ENCODE results near the gene CORO1C.

DNA sequence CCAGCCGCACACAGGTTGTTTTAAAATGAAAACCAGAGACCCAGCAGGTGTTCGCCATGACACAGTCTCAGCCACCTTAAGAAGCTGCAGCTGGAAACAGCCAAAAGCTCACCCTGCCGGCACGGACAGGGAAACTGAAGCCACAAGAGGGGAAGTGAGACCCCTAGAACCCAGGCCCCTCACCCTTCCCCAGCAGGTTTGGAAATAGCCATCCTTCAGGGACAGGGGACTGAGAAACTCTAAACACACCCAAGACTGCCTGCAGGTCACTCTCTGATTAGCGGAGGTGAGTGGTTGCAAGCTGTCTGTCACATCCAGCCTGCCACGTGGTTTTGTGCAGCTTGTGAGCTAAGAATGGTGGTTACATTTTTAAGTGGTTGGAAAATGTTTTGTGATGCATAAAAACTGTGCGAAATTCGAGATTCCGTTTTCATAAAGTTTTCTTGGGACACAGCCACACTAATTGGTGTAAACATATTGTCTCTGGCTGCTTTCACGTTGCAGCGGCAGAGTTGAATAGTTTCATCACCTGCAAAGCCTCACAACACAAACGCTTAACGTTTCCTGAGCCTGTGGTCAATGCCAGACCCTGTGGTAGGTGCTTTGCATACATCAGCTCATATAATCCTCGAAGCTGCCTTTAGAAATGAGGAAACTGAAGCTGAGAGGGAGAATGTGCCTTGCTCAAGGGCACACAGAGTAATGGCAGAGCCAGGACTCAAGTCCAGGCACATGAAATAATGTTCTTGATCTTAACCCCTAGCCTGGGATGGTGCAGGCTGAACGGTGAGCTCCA is 95.9 kb downstream of the CORO1C start:
- TF ChIP-seq, protein P1, sequence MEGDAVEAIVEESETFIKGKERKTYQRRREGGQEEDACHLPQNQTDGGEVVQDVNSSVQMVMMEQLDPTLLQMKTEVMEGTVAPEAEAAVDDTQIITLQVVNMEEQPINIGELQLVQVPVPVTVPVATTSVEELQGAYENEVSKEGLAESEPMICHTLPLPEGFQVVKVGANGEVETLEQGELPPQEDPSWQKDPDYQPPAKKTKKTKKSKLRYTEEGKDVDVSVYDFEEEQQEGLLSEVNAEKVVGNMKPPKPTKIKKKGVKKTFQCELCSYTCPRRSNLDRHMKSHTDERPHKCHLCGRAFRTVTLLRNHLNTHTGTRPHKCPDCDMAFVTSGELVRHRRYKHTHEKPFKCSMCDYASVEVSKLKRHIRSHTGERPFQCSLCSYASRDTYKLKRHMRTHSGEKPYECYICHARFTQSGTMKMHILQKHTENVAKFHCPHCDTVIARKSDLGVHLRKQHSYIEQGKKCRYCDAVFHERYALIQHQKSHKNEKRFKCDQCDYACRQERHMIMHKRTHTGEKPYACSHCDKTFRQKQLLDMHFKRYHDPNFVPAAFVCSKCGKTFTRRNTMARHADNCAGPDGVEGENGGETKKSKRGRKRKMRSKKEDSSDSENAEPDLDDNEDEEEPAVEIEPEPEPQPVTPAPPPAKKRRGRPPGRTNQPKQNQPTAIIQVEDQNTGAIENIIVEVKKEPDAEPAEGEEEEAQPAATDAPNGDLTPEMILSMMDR (IDR thresholded peaks at IDR 0.05): no peak
- TF ChIP-seq EZH2phosphoT487 (IDR thresholded peaks at IDR 0.05) (no peak), EZH2 (IDR thresholded peaks at IDR 0.05) (no peak)
